GM19468 (cell line): ENCODE results near the gene PDGFC.

Experiments
- ATAC-seq: cut with Tn5 transposase; IDR thresholded peaks from one replicate; pipeline ENCODE4 v1.9.1; 2021; ENCODE audit warnings: mild to moderate bottlenecking, moderate library complexity, moderate number of reproducible peaks; ENCODE audit not compliant: unreplicated experiment; ENCODE audit errors: extremely low read depth

PDGFC gene

DNA sequence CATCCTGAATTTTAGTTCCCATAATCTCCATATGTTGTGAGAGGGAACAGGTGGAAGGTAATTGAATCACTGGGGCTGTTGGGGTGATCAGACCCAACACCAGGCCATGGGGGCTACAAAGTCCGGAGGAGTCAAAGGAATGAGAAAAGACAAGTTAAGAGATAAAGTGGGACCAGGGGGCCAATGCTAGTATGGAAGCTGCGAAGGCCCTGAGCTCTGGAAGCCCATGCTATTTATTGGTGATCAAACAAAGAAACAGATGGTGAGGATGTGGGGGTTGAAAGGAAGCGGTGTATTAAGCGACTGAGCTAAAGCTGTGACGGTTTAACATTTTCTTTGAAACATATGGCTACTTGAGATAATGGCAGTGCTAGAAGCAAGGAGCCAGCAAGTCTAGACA is 132.8 kb downstream of the PDGFC start:
- no peak for ATAC-seq

DNA sequence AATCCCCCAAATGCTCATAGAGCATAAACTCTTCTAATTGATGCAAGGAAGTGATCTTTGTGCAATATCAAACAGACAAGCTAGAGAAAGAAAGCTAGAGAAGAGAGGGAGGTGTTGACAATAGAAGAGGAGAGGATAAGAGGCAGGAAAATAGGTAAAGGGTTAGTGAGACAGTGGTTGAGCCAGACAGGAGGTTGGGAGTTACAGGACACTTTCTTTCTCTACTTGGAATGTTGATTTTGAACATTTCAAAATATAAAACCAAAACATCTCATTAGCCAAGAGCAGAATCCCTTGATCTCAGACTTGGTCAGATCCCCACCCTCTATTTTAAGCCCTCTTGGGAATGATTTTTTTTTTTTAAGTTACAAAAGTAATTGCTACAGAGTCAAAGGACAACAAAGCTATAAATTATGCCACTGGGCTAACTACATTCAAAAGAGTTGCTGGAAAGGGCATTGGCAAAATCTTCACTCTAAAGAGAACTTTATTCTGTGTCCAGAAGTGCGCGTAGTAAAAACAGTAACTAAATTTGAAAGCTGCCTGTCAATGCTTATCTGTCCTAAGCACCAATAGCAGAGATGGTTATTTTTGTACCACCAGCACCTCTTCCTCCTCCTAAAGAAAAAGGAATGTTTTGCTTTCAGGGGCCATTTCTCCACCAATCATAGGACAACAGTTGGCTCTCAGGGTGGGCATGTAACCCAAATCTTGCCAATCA is 133.8 kb downstream of the PDGFC start:
- ATAC-seq, result no peak

DNA sequence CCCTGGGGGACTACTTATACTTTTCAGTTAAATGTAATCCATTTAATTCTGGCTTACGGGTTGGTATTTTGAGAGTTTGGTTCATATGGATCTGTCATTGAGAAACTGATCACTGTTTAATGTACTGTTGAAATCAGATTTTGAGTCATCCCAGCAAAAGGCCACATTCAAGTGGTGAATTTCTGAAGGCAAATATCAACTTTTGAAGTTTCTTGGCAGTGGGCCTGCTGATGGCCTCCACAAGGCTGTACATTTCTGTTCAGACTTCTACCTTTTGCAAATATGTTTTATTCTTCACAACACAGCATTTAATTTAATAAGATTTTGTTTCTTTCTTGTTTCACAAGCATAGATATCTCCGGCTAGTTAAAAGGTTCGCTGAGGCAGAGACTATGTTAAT is 138.7 kb downstream of the PDGFC start:
- no peak for ATAC-seq

DNA sequence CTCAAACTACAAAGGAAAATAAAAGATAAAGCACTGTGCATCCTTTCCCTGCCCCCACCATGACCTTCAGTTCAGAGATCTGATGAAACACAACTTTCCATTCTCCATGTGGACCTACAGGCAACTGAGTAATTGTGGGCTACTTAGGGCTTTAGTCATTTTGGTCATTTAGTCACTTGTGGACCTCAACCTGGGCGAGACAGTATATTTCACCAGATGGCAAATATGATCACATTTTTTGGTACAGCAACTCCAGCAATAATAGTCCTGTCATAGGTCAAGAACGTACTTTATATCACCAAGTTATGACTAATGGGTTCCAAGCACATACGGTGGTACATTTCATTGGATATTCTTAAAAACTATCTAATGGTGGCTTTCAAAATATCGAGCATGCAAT is 141.2 kb downstream of the PDGFC start:
- no peak for ATAC-seq

DNA sequence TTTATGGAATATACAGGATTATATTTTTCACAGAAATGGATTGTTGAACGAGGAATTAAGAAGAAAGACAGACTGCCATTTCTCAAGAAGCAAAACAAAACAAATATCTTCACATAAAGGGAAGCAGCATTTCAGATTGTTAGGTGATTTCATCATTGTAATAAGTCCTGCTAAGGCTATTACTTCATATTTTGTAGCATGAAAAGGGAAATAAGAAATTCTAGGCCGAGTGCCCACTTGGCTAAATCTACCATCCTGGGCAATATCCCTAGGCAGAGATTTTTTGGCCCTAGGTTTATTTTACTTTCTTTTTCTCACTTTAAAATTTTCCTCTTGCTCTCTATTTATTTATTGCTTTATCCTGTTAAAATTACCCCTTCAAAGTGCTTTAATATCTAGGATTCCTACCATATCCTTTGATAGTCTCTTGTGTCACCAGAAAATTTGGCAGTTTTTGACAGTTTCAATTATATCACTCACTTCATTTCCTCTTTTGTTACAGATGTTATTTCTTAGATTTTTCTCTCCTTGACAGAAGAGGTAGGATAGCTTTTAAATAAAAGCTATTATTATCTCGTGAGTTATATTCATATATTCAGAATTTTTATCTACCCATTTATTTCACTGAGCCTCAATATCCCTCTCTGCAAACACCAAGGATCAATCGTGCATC is 142.3 kb downstream of the PDGFC start:
- ATAC-seq, result no peak

DNA sequence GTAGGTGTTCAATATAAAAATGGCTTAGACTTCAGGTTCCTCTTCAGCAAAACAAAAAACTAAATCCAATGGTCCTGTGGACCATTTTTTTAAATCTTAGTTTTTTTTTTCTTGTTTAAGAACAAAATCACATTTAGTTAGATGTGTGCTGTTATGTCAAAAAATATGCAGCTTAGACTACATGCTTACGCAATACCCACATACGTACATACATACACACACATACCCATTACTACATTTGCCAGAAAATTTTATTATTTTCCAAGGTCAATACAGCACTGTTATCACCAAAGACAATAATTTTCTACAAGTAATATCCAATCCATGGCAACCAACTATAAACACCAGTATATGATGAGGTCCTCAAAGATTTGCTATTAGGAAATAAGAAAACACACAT is 144.1 kb downstream of the PDGFC start:
- no peak for ATAC-seq

DNA sequence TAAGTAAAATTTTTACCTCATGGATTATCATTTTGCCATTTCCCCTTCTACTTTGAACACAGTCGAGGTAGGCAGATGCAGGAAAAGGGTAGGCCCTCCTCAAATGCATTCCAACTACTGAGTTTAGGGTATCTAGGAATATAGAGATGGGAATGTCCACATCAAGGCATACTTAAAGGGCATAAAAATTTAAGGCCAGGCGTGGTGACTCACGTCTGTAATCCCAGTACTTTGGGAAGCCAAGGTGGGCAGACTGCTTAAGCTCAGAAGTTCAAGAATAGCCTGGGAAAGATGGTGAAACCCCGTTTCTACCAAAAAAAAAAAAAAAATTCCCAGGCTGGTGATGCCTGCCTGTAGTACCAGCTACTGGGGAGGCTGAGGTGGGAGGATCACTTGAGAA is 146.5 kb downstream of the PDGFC start:
- ATAC-seq, result no peak

DNA sequence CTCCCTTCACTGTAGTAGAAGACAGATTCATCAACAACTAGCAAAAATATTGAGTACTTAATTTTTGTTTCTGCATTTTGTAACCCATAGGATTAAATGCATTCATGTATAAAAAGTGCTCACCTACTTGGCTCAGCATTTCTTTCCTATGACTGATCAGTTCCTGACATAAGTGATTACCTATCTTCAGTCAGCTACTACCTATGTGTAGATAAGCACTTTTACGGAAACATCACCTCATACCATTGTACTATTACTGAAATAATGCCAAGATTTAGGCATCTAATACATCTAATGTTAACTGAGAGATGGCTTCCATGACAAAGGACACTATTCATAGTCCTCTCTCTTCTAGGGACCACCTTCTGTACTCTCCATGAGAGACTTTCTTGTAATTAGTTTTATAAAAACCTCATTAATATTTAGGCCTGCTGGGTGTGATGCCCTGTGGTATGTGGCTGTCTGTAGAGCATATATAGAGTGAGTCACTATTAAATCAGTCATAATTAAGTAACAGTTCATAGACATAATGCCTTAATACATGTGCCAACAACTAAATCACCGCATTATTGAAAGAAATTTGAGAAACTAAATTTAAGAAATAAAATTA is 147.0 kb downstream of the PDGFC start:
- no peak for ATAC-seq

DNA sequence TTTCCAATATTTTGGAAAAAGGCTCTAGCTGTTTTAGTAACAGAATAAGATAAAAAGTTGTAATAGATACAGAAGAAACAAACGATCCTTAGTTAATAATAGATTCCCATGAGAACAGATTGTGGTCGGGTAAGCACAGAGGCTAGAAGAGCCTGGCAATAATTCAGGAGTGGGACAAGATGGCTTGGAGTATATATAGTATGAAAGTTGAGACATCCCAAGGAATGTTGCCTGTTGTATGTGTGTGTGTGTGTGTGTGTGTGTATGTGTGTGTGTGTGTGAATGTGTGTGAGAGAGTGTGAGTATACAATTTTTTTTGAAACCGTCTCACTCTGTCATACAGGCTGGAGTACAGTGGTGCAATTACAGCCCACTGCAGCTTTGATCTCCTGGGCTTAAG is 150.7 kb downstream of the PDGFC start:
- no peak for ATAC-seq

DNA sequence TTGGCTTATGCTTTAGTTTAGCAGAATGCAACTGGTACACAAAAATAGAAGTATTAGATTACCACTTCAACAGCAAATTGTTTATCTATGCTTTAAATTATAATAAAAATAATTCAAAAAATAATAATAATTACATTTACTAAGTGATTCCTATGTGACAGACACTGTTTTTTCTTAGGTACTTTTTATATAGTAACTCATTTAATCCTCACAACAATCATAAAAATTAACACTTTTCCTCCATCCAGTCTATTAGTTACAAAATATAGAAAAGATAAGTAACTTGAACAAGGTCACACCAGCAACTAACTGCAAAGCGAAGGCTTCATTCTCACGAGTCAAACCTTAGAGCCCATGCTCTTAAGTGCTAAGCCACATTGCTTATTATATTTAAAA is 155.2 kb downstream of the PDGFC start:
- no peak for ATAC-seq

DNA sequence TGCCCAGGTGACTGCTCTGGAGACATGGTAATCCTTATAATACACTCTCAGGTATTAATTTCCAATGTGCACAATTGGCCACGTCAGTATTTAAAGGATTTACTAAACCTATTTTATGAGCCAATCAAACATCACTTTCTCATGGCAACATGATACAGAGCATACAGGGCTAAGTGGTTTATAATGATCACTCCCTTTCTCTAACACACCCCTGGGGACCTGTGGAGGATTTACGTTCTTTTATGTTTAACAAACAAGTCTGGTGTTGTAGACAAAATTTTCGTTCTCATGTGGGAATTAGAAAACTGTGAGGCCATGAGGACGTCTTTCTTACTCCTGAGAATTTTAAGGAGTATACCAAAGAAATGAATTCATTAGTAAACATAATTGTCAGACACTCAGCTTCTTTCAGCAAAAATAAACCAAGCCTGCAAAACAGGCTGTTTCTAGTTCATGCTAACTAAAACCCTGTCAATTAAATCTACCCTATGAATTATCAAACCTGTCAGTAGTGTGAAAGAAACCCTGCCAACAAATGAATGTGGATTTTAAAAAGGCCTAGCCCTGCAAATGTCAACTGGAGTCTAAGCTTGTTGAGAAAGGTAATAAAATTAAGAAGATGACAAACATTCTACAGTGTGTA is 155.8 kb downstream of the PDGFC start:
- ATAC-seq, result no peak

DNA sequence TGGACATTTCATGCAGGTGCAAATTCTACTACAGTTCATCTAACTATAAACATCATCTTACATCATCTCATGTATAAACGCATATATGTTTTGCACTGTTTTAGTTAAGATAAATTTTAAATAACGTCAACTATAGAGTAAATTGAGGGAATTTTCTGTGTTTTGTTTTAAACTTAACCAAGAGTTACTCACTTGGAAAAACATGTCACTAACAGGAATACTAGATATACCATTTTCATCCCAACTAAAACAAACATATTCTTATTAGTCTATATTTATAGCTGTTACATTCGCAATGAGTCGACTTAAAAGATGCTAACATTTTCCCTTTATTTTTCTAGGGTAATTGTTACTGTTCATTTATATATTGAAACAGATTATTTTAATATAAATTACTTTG is 159.6 kb downstream of the PDGFC start:
- no peak for ATAC-seq

DNA sequence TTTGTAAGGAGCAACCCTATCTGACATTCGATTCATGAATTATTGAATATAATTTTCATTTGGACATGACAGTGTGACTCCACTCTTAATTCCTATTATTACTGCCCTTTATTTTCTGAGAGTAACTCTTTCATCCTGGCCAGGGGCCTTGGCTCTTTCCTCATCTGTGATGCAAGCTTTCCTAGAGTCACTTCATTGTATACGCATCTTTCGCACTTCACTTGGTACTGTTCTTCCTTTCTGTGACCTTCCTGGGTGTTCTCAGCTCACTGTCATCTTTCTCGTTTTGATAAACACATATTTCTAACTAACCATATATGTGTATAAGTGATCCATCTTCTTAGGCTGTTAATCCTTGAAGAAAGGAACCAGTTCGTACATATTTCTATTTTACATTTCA is 160.3 kb downstream of the PDGFC start:
- ATAC-seq, result no peak

DNA sequence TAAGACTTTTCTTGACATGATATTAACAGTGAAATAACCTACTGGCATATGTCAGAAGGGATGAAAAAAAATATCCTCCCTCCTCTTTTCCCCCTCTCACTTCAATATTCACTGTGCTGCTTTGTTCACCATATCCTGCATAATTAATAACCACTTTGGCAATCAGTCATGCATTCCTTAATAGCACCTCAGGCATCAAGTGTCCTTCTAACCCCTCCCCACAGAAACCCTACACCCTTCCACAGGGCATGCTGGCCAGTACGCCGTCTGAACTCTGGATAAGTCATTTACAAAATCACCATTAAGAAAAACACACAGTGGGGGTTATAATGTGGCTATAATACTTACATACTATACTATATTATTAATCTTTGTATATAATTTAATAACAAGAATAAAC is 165.9 kb downstream of the PDGFC start:
- ATAC-seq, result no peak

DNA sequence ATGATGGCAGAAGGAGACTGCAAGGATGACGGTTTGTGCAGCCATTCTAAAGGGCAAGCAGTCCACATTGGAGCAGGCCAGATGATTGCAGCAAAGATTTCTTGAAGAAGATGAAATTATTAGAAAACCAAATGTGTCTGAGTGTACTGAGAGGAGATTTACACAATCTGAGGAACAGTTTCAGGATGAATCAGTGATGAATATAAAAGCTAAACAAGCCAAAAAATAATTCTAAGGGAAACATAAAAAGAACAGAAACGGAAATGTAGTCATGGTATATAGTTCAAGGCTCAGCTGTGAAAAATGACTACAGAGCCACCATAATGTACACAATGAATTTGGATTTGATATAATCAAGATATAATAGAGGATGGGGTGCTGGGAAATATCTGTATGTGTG is 168.5 kb downstream of the PDGFC start:
- ATAC-seq, result no peak

DNA sequence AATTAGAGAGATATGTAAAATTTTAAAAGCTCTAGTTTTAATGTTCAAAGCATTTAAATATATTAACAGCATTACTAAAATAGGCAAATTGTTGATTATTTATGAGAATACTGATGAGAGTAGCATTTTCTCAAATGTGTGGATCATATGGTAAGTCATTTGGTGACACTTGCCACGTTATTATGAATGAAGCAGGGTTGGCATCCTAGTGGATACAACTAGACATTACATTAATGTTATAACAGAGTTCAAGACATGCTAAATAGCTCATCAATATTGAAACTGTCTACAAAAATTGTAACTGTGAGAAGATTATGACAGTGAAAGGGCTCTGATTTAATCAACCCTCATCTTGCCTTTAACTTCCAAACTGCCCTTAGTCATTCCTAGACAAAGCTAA is 171.1 kb downstream of the PDGFC start:
- ATAC-seq, result no peak

DNA sequence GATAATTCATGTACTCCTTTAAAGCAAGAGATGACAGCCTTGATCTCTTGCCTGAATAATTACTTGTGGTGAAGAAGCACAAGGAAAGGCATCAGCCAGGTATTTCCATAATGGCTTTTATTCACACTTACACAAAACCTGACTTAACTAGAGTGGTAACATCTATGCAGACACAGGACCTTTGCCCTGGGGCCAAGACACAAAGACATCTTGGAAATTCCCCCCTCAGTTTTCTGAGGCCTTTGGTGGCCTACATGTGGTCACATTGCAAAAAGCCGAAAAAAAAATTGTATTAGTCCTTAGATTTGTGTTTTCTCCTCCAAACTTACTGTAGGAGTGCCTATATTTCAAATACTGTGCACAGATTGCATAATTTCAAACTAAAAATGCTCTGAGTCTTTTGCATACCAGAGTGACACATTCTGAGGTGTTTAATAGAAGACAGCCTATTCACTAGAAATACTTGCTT is 172.4 kb downstream of the PDGFC start:
- no peak for ATAC-seq

DNA sequence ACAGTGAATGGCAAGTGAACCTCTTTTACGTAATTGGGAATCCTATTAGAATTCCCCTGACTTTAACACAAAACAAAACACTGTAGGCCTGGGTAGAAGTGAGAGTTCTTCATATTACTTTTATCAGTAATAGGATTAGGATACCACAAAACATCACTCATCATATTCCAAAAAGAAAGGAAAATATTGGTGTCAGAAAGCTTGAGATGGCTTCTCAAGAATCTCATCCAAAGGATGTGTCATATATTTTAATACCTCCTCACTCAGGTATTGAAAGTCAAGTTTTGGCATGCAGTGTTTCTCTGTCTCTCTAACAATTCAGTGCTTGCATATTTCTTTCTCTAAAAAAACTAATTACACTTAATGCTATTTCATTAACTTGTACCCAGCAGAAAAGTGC is 173.2 kb downstream of the PDGFC start:
- no peak for ATAC-seq

DNA sequence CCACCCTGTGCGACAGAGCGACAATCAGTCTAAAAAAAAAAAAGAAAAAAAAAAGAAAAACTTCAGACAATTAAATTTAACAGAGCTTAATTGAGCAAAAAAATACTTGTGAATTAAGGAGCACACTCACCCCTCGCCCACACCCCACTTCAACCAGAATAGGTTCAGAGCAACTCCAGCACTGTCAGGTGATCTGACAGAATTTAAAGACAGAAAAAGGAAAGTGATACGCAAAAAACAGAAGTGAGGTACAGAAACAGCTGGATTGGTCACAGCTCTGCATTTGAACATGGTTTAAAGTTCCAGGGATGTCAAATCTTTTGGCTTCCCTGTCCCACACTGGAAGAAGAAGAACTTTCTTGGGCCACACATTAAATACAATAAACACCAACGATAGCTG is 174.4 kb downstream of the PDGFC start:
- ATAC-seq, result no peak

DNA sequence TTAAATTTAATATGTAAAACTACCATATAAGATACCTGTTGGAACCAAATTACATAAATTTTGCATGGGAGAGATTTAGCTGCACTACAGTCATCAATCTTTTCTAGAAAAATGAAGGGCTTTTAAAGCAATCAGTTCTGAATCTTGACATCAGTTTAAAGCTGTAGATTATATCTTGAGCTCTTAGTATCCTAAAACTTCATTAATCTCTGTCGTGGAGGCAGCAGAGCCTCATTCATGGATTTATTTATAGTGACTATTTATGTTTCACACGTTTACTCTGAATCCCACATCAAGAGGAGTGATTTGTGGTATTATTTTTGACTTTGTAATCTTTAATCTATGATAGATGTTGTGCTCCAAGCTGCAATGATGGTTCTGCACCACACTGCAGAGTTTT is 175.9 kb downstream of the PDGFC start:
- ATAC-seq, result no peak

DNA sequence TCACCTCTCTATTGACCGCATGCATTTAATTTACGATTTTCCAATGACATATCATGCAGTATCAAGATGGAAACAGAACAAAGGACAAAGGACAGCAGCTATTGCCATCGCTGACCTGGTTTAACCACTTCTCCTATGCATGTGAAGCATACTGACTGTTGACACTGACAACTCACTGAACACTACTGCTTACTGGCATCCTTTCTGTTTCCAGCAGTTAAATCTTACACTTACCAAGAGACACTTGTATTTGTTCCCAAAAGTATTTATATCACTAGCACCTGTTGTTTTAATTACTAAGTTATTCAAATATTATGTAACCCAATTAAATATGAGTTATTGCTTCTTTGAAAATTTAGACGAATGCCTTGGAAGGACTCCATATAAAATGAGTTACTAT is 176.7 kb downstream of the PDGFC start:
- ATAC-seq, result no peak
